ENCODE data around the gene AXIN1.
"Not testable (repeated sequence)": the region's sequence is repeated elsewhere in the genome, so short reads cannot be mapped to it uniquely, and the experiment has no call there.

DNA sequence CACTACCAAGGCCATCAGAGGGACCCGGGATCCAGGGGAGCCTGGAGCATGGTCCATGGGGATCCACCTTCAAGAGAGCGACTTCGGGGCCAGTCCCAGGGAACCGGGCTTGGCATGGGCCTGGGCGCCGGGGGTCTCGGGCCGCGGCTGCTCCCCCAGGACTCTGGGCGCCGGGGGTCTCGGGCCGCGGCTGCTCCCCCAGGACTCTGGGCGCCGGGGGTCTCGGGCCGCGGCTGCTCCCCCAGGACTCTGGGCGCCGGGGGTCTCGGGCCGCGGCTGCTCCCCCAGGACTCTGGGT lies 10.1 kb upstream of the AXIN1 start:
- not testable (repeated sequence) for TF ChIP-seq EZH2 (IDR thresholded peaks at IDR 0.05; ENCODE audit: low read depth)
- TF ChIP-seq, protein P1, sequence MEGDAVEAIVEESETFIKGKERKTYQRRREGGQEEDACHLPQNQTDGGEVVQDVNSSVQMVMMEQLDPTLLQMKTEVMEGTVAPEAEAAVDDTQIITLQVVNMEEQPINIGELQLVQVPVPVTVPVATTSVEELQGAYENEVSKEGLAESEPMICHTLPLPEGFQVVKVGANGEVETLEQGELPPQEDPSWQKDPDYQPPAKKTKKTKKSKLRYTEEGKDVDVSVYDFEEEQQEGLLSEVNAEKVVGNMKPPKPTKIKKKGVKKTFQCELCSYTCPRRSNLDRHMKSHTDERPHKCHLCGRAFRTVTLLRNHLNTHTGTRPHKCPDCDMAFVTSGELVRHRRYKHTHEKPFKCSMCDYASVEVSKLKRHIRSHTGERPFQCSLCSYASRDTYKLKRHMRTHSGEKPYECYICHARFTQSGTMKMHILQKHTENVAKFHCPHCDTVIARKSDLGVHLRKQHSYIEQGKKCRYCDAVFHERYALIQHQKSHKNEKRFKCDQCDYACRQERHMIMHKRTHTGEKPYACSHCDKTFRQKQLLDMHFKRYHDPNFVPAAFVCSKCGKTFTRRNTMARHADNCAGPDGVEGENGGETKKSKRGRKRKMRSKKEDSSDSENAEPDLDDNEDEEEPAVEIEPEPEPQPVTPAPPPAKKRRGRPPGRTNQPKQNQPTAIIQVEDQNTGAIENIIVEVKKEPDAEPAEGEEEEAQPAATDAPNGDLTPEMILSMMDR (conservative IDR thresholded peaks at IDR 0.05), result not testable (repeated sequence)

Data from PC-9 (cell line).